HL-60 (cell line): ENCODE data around the gene PPP1R16B.

ENCODE experiments used
- SPI1 ChIP-seq: IDR thresholded peaks from 2 replicates; pipeline ENCODE4 v1.6.1; 2012; ENCODE audit warnings: low read depth, mild to moderate bottlenecking, borderline replicate concordance
- TF ChIP-seq, protein P1 (sequence below): IDR thresholded peaks from one replicate; pipeline ENCODE4 v1.5.1; 2011; ENCODE audit warnings: low read length, control low read depth, inconsistent platforms; ENCODE audit not compliant: insufficient read depth

DNA sequence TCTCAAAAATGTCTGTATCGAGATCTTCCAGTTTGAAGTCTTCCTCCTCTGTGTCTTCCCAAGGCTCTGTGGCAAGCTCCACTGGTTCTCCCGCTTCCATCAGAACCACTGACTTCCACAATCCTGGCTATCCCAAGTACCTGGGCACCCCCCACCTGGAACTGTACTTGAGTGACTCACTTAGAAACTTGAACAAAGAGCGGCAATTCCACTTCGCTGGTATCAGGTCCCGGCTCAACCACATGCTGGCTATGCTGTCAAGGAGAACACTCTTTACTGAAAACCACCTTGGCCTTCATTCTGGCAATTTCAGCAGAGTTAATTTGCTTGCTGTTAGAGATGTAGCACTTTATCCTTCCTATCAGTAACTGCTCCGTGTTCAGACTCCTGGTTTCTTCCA, 146.7 kb downstream of the PPP1R16B start:
- TF ChIP-seq, protein P1, sequence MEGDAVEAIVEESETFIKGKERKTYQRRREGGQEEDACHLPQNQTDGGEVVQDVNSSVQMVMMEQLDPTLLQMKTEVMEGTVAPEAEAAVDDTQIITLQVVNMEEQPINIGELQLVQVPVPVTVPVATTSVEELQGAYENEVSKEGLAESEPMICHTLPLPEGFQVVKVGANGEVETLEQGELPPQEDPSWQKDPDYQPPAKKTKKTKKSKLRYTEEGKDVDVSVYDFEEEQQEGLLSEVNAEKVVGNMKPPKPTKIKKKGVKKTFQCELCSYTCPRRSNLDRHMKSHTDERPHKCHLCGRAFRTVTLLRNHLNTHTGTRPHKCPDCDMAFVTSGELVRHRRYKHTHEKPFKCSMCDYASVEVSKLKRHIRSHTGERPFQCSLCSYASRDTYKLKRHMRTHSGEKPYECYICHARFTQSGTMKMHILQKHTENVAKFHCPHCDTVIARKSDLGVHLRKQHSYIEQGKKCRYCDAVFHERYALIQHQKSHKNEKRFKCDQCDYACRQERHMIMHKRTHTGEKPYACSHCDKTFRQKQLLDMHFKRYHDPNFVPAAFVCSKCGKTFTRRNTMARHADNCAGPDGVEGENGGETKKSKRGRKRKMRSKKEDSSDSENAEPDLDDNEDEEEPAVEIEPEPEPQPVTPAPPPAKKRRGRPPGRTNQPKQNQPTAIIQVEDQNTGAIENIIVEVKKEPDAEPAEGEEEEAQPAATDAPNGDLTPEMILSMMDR = no peak
- TF ChIP-seq SPI1 = no peak
